Astrocyte of the spinal cord (primary cell): ENCODE data around the gene REN.

Experiments
- DNase-seq: peaks from one replicate; pipeline ENCODE4 v3.0.0; 2011; ENCODE audit warnings: low read depth, low spot score
- H3K4me3 ChIP-seq: 2 replicates; pipeline ENCODE4 v1.5.1; 2011; ENCODE audit warnings: low read depth, mild to moderate bottlenecking, low read length, moderate library complexity
- in situ Hi-C: cut with HindIII; loops from 2 replicates; pipeline ENCODE4 v1.10.0; 2017; ENCODE audit warnings: low sequenced_read_pairs
- TF ChIP-seq, protein P1 (sequence below): IDR thresholded peaks from 2 replicates; pipeline ENCODE4 v1.5.1; 2012; ENCODE audit warnings: low read depth, mild to moderate bottlenecking, low read length, inconsistent platforms

REN gene

DNA sequence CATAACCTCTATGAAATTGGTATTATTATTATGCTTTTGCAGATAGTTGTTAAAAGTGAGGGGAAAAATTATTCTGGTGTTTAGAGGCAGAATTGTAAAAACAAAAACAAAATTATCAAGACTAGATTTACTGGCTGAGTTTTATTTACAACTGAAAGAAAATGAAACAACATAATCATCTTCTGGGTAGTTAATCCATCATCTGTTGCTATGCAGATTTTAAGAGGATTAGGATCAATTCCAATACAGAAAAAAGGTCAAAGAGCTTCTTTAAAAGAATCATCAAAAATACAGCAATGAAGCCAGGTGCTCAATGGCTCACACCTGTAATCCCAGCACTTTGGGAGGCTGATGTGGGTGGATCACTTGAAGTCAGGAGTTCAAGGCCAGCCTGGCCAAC is 39.3 kb upstream of the REN start:
- in situ Hi-C loops: no loop called here
- DNase-seq: no peak
- TF ChIP-seq, protein P1, sequence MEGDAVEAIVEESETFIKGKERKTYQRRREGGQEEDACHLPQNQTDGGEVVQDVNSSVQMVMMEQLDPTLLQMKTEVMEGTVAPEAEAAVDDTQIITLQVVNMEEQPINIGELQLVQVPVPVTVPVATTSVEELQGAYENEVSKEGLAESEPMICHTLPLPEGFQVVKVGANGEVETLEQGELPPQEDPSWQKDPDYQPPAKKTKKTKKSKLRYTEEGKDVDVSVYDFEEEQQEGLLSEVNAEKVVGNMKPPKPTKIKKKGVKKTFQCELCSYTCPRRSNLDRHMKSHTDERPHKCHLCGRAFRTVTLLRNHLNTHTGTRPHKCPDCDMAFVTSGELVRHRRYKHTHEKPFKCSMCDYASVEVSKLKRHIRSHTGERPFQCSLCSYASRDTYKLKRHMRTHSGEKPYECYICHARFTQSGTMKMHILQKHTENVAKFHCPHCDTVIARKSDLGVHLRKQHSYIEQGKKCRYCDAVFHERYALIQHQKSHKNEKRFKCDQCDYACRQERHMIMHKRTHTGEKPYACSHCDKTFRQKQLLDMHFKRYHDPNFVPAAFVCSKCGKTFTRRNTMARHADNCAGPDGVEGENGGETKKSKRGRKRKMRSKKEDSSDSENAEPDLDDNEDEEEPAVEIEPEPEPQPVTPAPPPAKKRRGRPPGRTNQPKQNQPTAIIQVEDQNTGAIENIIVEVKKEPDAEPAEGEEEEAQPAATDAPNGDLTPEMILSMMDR: no peak
- H3K4me3 ChIP-seq: no peak overlapping the region

DNA sequence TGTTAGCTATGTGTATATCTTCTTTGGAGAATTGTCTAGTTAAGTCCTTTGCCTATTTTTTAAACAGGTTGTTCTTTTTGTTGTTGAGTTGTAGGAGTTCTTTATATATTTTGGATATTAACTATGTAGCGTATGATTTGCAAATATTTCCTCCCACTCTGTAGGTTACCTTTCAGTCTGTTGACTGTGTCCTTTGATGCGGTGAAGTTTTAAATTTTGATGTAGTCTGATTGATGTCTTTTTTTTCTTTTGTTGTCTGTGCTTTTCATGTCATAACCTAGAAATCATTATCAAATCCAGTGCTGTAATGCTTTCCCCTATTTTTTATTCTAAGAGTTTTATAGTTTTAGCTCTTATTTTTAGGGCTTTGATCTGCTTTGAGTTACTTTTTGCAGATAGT is 38.8 kb upstream of the REN start:
- in situ Hi-C loops: no loop called here
- no peak overlapping the region for H3K4me3 ChIP-seq
- TF ChIP-seq, protein P1: no peak
- no peak for DNase-seq

DNA sequence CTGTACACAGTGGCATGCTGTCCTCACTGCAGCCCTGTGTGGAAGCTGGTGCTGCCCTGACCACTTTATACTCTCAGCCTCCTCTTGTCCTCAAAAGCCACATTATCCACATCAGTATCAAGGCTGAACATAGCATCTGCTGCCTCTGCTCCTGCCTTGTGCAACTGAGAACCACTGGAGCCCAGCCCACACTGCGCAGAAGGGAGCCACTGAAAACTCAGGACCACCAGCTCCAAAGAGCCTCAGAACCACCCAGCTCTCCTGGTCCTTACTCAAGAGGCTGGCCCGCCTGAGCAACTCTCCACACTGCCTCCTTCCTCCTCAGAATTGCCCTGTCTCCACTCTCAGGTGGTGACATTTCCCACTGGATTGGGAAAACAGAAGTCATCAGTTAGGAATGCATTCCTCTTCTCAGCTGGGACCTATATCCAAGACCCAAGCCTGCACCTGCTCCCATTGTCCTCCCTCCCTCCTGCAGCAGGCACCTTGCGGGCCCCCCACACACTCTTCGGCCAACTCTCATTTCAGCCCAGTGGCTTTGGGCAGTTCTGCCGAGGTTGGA is 37.1 kb upstream of the REN start:
- in situ Hi-C loops: no loop called here
- no peak for DNase-seq
- TF ChIP-seq, protein P1: no peak
- no peak overlapping the region for H3K4me3 ChIP-seq

DNA sequence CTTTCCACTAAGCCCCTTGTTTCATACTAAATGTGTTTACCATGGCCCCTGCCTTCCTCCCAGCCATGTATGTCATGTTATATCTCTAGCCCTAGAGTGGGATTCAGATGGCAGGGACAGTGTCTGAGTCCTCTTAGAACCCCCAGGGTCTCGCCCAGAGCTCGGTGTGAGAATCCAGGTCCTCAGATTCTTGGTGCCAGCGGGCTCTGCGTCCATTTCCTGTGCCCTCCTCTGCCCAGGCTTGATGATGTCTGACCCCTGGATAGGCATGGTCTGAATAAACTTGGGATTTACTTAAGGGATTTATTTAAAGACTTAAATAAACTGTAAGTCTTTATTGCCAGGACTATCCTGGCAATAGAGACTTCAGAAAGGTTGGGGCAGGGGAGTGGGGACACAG is 36.3 kb upstream of the REN start:
- no peak for DNase-seq
- in situ Hi-C loops: no loop called here
- no peak overlapping the region for H3K4me3 ChIP-seq
- TF ChIP-seq, protein P1: no peak

DNA sequence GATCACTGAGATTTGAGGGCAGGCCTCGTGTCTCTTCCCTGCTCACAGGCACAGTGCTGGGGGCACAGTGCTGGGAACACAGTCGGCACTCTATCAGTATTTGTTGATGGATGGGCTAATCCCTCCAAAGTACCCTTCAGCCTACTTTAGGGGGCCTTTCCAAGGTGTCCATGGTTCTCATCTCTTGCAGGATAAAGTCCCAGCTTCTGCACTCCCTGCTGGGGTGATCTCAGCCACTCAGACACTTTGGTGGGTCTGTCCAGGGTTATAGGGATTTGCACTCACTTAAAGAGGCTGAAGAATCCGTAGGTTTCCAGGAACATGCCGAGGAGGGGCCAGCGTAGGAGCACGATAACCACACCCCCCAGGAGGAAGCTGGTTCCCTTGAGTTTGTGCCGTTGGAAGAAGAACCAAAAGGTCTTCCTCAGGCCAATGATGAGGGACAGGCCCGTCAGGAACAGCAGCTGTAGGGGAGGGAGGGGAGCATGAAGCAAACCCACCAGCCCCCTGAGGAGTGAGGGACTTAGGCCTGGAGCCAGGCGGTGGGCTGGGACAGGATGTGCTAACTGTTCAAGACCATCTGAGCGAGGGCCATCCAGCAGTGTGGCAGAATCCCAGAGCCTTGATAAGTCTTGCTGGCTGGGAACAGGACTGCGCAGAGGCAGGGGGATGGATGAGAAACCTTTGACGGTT is 35.4 kb upstream of the REN start:
- in situ Hi-C loops: no loop called here
- TF ChIP-seq, protein P1: no peak
- no peak overlapping the region for H3K4me3 ChIP-seq
- no peak for DNase-seq

DNA sequence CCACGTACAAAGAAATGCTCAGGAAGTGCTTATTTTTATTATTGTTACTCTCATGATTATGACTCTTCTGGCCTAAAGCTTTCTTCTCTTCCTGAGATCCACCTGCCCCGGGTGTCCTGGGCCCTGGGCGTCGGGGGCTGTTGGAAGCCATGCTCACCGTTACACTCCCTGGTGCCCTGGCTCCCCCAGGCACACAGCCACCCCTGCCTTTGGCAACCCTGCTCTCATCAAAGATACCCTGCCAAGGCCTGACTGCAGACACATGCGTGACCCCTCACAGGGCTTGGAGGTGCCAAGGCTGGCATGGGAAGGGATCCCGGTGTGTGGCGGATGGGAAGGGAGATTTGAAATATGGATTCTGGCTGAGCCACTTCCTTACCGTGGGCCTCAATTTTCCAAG is 33.4 kb upstream of the REN start:
- no peak overlapping the region for H3K4me3 ChIP-seq
- no peak for DNase-seq
- TF ChIP-seq, protein P1: no peak
- in situ Hi-C loops: no loop called here
